Parathyroid adenoma (tissue), 2 donors: Measurements from ENCODE around the gene HSF2BP.

Experiments
- H2AFZ ChIP-seq: fragments of 300-600 bp; sonication (generic); one replicate; pipeline ENCODE4 v1.7.0; 2017; ENCODE audit warnings: antibody characterized with exemption, mild to moderate bottlenecking
- H3K27ac ChIP-seq: fragments of 300-600 bp; sonication (generic); one replicate; pipeline ENCODE4 v1.7.0; 2017
- H3K27me3 ChIP-seq: fragments of 300-600 bp; sonication (generic); one replicate; pipeline ENCODE4 v1.7.0; 2017; ENCODE audit warnings: low read length; ENCODE audit not compliant: control insufficient read depth, insufficient read depth
- H3K36me3 ChIP-seq: fragments of 300-600 bp; sonication (generic); one replicate; pipeline ENCODE4 v1.7.0; 2017; ENCODE audit warnings: low read length; ENCODE audit not compliant: control insufficient read depth, insufficient read depth
- H3K4me1 ChIP-seq: fragments of 300-600 bp; sonication (generic); one replicate; pipeline ENCODE4 v1.7.0; 2017; ENCODE audit warnings: control low read depth
- H3K4me2 ChIP-seq: fragments of 300-600 bp; sonication (generic); one replicate; pipeline ENCODE4 v1.7.0; 2017; ENCODE audit warnings: low read length
- H3K4me3 ChIP-seq: fragments of 300-600 bp; sonication (generic); one replicate; pipeline ENCODE4 v1.7.0; 2017; ENCODE audit warnings: low read depth, low read length
- H3K79me2 ChIP-seq: fragments of 300-600 bp; sonication (generic); one replicate; pipeline ENCODE4 v1.7.0; 2017; ENCODE audit warnings: control low read depth
- H3K9ac ChIP-seq: fragments of 300-600 bp; sonication (generic); one replicate; pipeline ENCODE4 v1.7.0; 2017; ENCODE audit warnings: mild to moderate bottlenecking
- H3K9me3 ChIP-seq: fragments of 300-600 bp; sonication (generic); one replicate; pipeline ENCODE4 v1.7.0; 2017; ENCODE audit warnings: low read length; ENCODE audit not compliant: control insufficient read depth
- CTCF ChIP-seq: fragments of 300-600 bp; sonication (generic); IDR thresholded peaks from one replicate; pipeline ENCODE4 v1.7.0; 2017; ENCODE audit warnings: antibody characterized with exemption, mild to moderate bottlenecking
- donor health status: primary hyperparathyroidism.

The HSF2BP gene

GRCh38 chr21:43691086-43691795 lies 32.0 kb upstream of the HSF2BP start:
- Histone ChIP-seq H3K9me3 (no peaks in the 10 kb centered on the region), H3K27me3 (no peaks in the 10 kb centered on the region), H3K4me1 (no peaks in the 10 kb centered on the region), H3K4me2 (no peak overlapping the region), H3K4me3 (no peak overlapping the region), H3K79me2 (no peaks in the 10 kb centered on the region), H3K36me3 (no peaks in the 10 kb centered on the region), H3K9ac (no peak overlapping the region), H2AFZ (no peak overlapping the region), H3K27ac (no peak overlapping the region)
- TF ChIP-seq CTCF, result no peak

- H3K27me3 ChIP-seq, result no peaks in the 10 kb centered on the region
- no peaks in the 10 kb centered on the region for H3K9me3 ChIP-seq
- TF ChIP-seq CTCF, result no peak
- H3K36me3 ChIP-seq, result no peaks in the 10 kb centered on the region
- H3K79me2 ChIP-seq, result no peaks in the 10 kb centered on the region
- no peaks in the 10 kb centered on the region for H3K4me1 ChIP-seq
- no peak overlapping the region for H3K9ac ChIP-seq
- H3K4me3 ChIP-seq, result no peak overlapping the region
- H2AFZ ChIP-seq, result no peak overlapping the region
- H3K4me2 ChIP-seq, result no peak overlapping the region
- H3K27ac ChIP-seq, result no peak overlapping the region
These were observed 31.1 kb upstream of the HSF2BP start for GRCh38 chr21:43690346-43690745.

GRCh38 chr21:43689556-43690337 lies 30.5 kb upstream of the HSF2BP start:
- H3K27me3 ChIP-seq, result no peaks in the 10 kb centered on the region
- no peaks in the 10 kb centered on the region for H3K4me1 ChIP-seq
- no peak overlapping the region for H3K4me3 ChIP-seq
- no peaks in the 10 kb centered on the region for H3K79me2 ChIP-seq
- no peak overlapping the region for H2AFZ ChIP-seq
- TF ChIP-seq CTCF, result no peak
- H3K9me3 ChIP-seq, result no peaks in the 10 kb centered on the region
- no peak overlapping the region for H3K9ac ChIP-seq
- no peaks in the 10 kb centered on the region for H3K36me3 ChIP-seq
- no peak overlapping the region for H3K4me2 ChIP-seq
- no peak overlapping the region for H3K27ac ChIP-seq

- H3K4me1 ChIP-seq, result no peaks in the 10 kb centered on the region
These were observed 29.6 kb upstream of the HSF2BP start for GRCh38 chr21:43688906-43689305.

More at GRCh38 chr21:43688906-43689305, 29.6 kb upstream of the HSF2BP start:
- Histone ChIP-seq H3K4me3 (no peak overlapping the region), H3K9me3 (no peaks in the 10 kb centered on the region), H3K79me2 (no peaks in the 10 kb centered on the region), H3K9ac (no peak overlapping the region), H3K27ac (no peak overlapping the region), H2AFZ (no peak overlapping the region), H3K27me3 (no peaks in the 10 kb centered on the region), H3K4me2 (no peak overlapping the region), H3K36me3 (no peaks in the 10 kb centered on the region)
- TF ChIP-seq CTCF, result no peak
